GM08714 (cell line): ENCODE measurements around the gene LTF.
A peak's percentile ranks its signal among the peaks of the same experiment; 100 is the strongest.
"Not testable (repeated sequence)": the region's sequence is repeated elsewhere in the genome, so short reads cannot be mapped to it uniquely, and the experiment has no call there.

ENCODE experiments used
- H3K4me3 ChIP-seq: fragments of 200-500 bp; sonication (Bioruptor generic); 2 replicates; pipeline ENCODE4 v1.5.1; 2014; ENCODE audit warnings: mild to moderate bottlenecking, low read length, inconsistent platforms
- ZNF274 ChIP-seq: IDR thresholded peaks from 2 replicates; pipeline ENCODE4 v1.6.1; 2012; ENCODE audit warnings: mild to moderate bottlenecking, low read depth, low read length

Gene LTF

DNA sequence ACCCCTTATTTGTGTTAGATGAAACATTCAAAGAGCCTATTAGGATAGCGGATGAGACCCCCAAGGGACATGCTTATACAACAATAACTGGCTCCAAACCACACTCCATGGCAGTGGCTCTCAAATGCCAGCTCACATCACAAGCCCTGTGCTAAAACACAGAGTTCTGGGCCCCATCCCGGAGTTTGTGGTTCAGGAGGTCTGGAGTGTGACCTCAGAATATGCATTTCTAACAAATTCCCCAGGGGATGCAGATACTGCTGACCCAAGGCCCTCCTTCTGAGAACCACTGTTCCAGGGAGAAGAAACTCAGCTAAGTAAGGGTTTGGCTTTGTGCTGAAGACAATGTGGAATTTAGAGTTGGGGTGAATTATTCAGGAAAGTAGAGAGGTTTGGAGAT, 54.0 kb downstream of the LTF start:
- no peak for TF ChIP-seq ZNF274
- H3K4me3 ChIP-seq: no peak overlapping the region

DNA sequence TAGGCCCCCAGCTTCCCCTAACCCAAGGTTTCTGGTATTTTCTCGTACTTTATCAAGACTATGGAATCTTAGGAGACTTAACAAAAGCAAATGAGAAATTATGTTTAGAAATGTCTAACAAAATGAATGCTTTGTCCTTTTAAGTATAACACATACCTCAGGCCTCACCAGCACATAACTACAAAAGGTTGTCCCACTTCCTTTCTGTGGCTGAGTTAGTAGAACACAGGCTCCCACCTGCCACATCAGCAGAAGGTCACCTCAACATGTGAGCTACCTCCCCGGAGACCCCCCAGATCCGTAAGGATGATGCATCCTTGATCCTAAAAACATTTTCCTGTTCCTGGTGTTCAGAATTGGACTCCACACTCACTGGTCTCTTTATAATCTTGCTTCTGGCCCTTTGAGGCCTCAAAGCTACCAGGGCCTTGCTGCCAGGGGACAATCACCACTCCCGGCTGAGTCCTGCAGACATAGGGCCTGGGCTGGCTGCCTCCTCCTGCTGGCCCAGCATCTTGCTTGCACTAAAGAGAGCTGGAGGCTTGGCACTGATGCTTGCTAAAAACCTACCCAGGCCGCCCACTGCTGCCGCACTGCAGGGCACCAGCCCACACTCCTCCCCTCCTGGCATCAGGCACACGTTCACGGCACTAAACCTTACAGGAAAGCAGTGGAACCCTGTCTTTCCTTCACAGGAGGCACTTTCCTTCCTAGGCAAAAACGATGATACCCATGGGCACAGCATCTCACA, 54.8 kb downstream of the LTF start:
- no peak overlapping the region for H3K4me3 ChIP-seq
- TF ChIP-seq ZNF274: no peak

DNA sequence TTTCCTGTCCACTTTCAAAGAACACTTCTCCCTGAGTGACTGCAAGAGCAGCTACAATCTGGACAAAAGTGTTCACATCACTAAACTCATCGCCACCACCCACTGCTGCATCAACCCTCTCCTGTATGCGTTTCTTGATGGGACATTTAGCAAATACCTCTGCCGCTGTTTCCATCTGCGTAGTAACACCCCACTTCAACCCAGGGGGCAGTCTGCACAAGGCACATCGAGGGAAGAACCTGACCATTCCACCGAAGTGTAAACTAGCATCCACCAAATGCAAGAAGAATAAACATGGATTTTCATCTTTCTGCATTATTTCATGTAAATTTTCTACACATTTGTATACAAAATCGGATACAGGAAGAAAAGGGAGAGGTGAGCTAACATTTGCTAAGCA, 55.9 kb downstream of the LTF start:
- H3K4me3 ChIP-seq: no peak overlapping the region
- TF ChIP-seq ZNF274: no peak

DNA sequence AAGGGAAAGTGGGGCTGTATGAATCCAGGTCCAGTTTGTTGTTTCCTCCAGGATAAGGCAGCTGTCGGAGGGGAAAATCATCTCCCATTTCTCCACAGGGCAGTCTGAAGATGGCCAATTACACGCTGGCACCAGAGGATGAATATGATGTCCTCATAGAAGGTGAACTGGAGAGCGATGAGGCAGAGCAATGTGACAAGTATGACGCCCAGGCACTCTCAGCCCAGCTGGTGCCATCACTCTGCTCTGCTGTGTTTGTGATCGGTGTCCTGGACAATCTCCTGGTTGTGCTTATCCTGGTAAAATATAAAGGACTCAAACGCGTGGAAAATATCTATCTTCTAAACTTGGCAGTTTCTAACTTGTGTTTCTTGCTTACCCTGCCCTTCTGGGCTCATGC, 56.7 kb downstream of the LTF start:
- no peak for TF ChIP-seq ZNF274
- H3K4me3 ChIP-seq: no peak overlapping the region; the same call in 1 of the 2 replicates

DNA sequence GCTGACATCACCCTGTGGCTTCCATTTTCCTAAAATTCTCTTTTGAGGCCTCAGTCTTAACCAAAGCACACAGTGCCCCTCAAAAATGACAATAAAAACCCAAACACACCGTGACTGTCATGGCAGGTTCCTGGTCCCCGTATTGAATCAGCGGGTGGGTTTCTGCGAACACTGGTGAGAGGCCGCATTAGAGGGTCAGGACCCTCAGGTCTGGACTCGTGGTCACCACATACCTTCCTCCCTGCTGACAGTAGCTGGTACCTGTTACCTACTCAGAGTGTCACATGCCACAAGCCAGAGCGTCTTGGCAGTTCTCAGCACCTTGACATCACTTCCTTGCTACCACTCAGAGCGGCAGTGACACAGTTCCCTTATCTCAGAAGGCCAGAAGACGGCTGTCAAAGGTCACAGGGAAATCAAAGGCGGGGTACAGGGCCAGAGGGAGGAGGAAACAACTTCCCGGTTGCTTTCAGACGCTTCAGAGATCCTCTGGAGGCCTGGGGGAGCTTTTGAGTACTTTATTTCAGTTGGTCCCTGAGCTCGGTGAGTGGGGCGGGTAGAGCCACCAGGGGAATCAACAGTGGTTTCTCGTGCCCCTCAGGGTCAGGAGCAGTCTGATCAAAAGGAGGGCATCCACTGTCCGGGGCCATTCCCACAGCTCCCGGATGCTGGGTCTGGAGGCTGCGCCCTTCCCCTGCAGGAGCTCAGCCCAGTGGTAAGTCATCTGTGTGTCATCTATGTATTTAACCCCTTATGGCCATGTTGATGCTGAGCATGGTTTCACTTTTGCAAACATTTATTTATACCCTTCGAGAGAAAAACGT, 57.7 kb downstream of the LTF start, which contains the start of the genes CCR5AS and CCRL2:
CCR5AS (minus strand) TSS at position 279 of the 824 bp plus-strand sequence.
CCRL2 (plus strand) TSS at position 472 of the 824 bp plus-strand sequence. CDS start 821 bp downstream, outside the sequence.
- no peak for TF ChIP-seq ZNF274
- peak within 1 kb of the TSS; percentile 41; the same call in 1 of the 2 replicates for H3K4me3 ChIP-seq

DNA sequence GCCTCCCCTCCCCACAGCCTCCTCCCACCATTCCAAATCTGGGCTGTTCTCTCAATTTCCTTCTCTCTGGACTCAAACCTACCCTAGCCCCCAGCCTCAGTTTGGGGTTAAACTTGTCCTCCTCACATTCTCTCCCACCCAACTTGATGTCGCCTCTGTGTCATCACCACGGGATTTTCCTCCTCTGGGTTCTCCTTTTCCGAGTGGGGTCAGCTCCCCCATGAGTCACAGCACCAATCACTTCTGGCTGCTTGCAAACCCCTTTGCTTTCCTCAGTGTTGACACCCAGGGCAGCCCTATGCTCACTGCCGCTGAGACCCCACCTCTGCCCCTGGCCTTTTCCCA, 58.3 kb downstream of the LTF start:
- TF ChIP-seq ZNF274: no peak
- H3K4me3 ChIP-seq: no peak overlapping the region

DNA sequence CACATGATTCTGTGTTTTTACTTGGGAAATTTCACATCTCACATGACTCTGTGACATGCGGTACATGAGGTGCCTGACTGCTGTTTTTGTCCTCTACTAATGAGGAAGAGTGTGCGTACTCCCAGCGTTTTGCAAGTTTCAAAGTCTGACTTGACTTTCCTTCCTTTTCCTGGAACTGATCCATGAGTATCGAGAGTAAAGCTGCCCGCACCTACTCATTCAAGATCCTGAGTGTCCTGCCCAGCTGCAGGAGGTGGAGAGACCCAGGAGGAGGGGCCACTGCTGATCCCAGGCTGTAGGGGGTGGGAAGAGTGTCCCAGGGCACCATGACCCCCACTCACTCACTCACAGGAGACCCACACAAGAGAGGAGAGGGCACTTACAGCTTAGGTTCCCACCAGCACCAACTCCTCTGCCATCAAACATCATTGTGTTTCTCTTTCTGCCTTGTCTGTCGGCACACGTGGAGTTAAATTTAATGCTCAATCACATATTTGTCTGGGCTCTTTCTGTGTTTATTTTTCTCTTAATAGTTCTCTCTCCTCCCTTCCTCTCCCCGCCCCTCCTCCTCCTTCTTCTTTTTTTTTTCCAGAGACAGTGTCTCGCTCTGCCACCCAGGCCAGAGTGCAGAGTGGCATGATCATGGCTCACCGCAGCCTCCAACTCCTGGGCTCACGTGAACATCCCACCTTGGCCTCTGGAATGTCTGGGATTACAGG, 59.2 kb downstream of the LTF start:
- TF ChIP-seq ZNF274: no peak
- H3K4me3 ChIP-seq: no peak overlapping the region

DNA sequence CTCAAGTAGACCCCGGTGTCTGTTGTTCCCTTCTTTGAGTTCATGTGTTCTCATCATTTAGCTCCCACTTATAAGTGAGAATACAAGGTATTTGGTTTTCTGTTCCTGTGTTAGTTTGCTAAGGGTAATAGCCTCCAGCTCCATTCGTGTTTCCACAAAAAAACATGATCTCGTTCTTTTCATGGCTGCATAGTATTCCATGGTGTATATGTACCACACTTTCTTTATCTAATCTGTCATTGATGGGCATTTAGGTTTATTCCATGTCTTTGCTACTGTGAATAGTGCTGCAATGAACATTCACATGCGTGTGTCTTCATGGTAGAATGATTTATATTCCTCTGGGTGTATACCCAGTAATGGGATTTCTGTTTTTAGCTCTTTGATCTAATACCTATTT, 61.8 kb downstream of the LTF start:
- H3K4me3 ChIP-seq: not testable (repeated sequence)

DNA sequence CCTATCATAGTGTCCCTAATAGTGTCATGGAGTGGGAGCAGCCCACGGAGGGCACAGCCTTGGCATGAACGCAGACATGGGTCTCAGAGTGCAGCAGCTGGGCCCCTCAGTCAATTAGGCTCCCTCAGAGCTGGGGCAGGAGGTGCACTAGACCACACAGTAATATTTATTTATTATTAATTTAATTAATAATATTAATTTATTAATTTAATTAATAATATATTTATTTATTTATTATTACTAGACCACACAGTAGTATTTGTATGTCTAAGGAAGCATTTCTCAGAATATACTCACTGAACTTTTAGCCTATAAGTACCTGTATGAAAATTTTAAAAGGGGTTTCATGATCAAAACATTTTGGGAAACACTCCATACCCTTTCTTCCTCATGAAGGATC, 63.1 kb downstream of the LTF start:
- H3K4me3 ChIP-seq: no peak overlapping the region
- no peak for TF ChIP-seq ZNF274

DNA sequence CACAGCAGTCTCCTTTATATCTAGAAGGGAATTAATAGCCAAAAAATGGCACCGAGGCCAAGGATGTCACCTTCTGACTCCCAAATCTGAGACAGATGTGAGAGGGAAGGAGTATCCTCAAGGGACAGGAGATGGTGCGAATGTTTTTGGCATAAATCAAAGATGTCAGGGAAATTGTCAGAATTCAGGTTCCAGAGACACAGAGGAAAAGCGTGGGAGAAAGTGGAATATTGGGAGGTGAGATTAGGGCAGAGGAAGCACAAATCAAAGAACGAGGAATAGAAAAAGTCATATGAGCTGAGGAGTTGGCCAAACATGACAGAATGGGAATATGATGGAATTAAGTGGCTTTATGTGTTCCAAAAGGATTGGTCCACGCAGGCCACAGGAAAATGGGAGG, 63.9 kb downstream of the LTF start:
- no peak overlapping the region for H3K4me3 ChIP-seq
- TF ChIP-seq ZNF274: no peak

DNA sequence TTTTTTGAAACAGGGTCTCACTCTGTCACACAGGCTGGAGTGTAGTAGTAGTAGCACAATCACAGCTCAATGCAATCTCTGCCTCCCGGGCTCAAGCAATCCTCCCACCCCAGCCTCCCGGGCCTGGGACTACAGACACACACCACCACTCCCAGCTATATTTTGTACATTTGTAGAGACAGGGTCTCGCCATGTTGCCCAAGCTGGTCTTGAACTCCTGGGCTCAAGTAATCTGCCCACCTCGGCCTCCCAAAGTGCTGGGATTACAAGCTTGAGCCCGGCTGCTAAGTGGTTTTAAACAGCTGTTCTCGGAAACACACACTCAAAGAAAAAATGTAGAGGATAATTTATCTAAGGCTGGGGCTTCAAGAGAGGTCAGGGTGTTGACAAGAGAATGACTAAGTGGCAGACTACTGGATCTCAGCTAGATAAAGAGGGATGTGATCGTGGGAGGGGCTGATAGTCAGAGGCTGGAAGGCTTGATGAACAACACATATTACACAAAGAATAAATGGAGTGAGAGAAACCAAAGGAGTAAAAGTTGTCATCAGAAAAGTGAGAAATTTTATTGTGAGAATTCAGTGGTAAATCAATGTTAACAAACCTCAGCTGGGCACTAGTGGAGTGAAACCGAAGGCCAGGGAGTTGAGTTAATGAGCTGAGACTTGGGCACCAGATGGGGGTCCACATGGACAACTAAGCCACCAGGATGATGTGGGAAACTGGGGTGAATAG, 64.5 kb downstream of the LTF start:
- no peak overlapping the region for H3K4me3 ChIP-seq
- no peak for TF ChIP-seq ZNF274

DNA sequence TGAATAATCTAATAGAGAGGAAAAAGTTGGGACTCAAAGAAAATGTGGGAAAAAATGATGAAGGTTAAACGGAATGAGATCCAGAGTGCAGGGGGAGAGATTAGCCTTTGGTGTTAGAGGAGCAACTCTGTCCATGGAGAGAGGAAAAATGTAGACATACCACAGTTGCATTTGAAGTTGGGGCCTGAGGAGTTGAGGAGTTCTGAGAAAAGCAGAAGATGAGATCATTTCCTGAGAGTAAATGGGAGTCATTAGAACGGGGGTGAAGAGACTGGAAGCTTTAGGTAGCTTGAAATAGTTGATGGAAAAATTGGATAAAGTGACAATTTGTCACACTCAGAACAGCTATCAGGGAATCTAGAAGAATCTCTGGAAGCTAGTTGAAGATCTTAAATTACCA, 65.1 kb downstream of the LTF start:
- H3K4me3 ChIP-seq: no peak overlapping the region
- TF ChIP-seq ZNF274: no peak

DNA sequence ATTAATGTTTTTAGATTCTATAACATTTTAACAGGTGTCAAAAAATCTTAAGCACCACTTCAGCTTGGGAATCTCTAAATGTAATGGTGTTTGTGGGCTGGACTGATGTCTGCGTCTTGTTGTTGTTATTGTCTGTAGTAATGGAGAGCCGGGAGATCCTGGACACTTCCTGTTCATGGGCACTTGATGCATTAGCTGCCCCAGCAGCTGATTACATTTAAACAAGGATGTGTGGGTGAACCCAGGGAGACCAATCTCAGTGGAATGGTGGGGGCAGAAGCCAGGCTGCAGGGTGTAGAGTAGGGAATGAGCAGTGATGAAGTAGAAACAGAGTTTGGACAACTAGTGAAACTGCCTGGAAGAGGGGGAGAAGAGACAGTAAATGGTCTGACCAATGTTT, 65.6 kb downstream of the LTF start:
- no peak overlapping the region for H3K4me3 ChIP-seq
- TF ChIP-seq ZNF274: no peak

DNA sequence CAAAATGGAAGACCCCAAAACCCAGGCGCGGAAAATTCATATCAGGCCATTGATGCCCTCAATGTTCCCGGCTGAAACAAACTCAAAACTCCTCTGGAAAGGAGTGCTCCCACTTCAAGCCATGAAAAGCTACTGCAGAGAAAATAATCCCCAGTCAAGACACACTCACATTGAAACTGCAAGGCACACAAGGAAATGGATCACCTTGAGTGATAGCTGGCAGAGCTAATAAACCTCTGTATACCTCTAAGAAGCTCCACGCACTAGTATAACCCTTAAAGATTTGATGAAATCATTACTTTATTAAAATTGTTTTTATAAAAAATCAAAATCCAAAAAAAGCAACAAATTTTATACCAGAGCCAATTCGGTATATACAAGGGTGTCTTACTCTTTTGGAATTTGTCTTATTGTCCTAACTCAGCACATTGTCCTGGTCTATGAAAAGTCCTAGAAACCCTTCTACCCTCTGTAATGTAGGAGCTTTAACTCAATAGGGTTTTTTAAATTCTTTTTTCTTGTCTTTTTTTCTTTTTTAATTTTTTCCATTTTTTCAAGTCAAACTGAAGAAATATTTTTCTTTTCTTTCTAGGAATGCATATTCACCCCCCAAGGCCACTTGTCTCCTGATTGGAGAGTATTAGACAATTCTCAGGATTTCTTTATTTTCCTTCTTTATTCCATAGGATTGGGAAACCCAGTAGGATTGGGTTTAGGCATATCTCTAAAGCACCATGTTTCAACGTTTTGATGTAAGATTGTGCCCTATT, 66.3 kb downstream of the LTF start:
- TF ChIP-seq ZNF274: no peak
- no peak overlapping the region for H3K4me3 ChIP-seq
